Right lobe of liver (tissue), 4 donors: ENCODE results near the gene MAGI1.

Experiments
- CTCF ChIP-seq, 4 donors: fragments of 200-600 bp in 3 of 4; fragments of 450-650 bp in 1 of 4; IDR thresholded peaks; one replicate each; pipeline versions ENCODE4 v1.5.1 to v1.8.0; 2016 to 2022; ENCODE audit warnings: antibody characterized with exemption in 4 of 4, mild to moderate bottlenecking in 2 of 4
- POLR2A ChIP-seq: fragments of 450-650 bp; IDR thresholded peaks from one replicate; pipeline ENCODE4 v1.6.1; 2017; ENCODE audit warnings: antibody characterized with exemption, mild to moderate bottlenecking
- donor health status: DM: no; HTN: no; CAD: no.
- donor health status: DM: no; HTN: no; CAD: no.
- donor health status: DM: no; HTN: yes; CAD: no.

- no peak for TF ChIP-seq CTCF (IDR thresholded peaks at IDR 0.05)
- no peak for TF ChIP-seq POLR2A
These were observed 606.2 kb downstream of the MAGI1 start for GRCh38 chr3:65432388-65433003.
